SK-N-SH treated with all-trans-retinoic acid at 6 μM for 48 hours (cell line): ENCODE measurements around the gene CFAP57.

ENCODE experiments used
- ATAC-seq: fragments of 200-7000 bp; cut with Tn5 transposase; 3 replicates; pipeline ENCODE4 v1.9.1; 2020; ENCODE audit warnings: mild to moderate bottlenecking, moderate library complexity
- BACH2 ChIP-seq: fragments of 250-450 bp; sonication (Bioruptor Pico); IDR thresholded peaks from 2 replicates; pipeline ENCODE4 v1.9.0; 2021; ENCODE audit warnings: mild to moderate bottlenecking, borderline replicate concordance
- CSDC2 ChIP-seq: fragments of 250-450 bp; sonication (Bioruptor Pico); IDR thresholded peaks from 2 replicates; pipeline ENCODE4 v1.5.0; 2020; ENCODE audit warnings: mild to moderate bottlenecking, moderate library complexity
- ESRRG ChIP-seq: fragments of 250-450 bp; sonication (Bioruptor Pico); IDR thresholded peaks from 2 replicates; pipeline ENCODE4 v1.6.1; 2021; ENCODE audit warnings: mild to moderate bottlenecking
- GLIS3 ChIP-seq: fragments of 250-450 bp; sonication (Bioruptor Pico); IDR thresholded peaks from 2 replicates; pipeline ENCODE4 v1.5.0; 2020; ENCODE audit warnings: mild to moderate bottlenecking, moderate library complexity
- ISL1 ChIP-seq: fragments of 250-450 bp; sonication (Bioruptor Pico); IDR thresholded peaks from 2 replicates; pipeline ENCODE4 v2.1.2; 2022; ENCODE audit warnings: mild to moderate bottlenecking, moderate library complexity
- PPARA ChIP-seq: fragments of 250-450 bp; sonication (Bioruptor Pico); IDR thresholded peaks from 2 replicates; pipeline ENCODE4 v1.5.0; 2020; ENCODE audit warnings: mild to moderate bottlenecking, borderline replicate concordance
- RARB ChIP-seq: fragments of 250-450 bp; sonication (Bioruptor Pico); IDR thresholded peaks from 2 replicates; pipeline ENCODE4 v1.8.0; 2021; ENCODE audit warnings: mild to moderate bottlenecking, moderate library complexity
- SNAI2 ChIP-seq: fragments of 250-450 bp; sonication (Bioruptor Pico); IDR thresholded peaks from 2 replicates; pipeline ENCODE4 v1.5.0; 2020; ENCODE audit warnings: mild to moderate bottlenecking, moderate library complexity
- TCF4 ChIP-seq: fragments of 250-450 bp; sonication (Bioruptor Pico); IDR thresholded peaks from 2 replicates; pipeline ENCODE4 v1.8.0; 2021; ENCODE audit warnings: mild to moderate bottlenecking, moderate library complexity, borderline replicate concordance
- ZC3H10 ChIP-seq: fragments of 250-450 bp; sonication (Bioruptor Pico); IDR thresholded peaks from 2 replicates; pipeline ENCODE4 v1.5.1; 2021; ENCODE audit warnings: mild to moderate bottlenecking, moderate library complexity
- ZFP3 ChIP-seq: fragments of 250-450 bp; sonication (Bioruptor Pico); IDR thresholded peaks from 2 replicates; pipeline ENCODE4 v1.5.0; 2020; ENCODE audit warnings: mild to moderate bottlenecking, moderate library complexity
- ZFP30 ChIP-seq: fragments of 450-650 bp; formaldehyde crosslinking; IDR thresholded peaks from 2 replicates; pipeline ENCODE4 v1.5.0; 2022; ENCODE audit warnings: mild to moderate bottlenecking, moderate library complexity
- ZNF565 ChIP-seq: fragments of 450-650 bp; formaldehyde crosslinking; conservative IDR thresholded peaks from 2 replicates; pipeline ENCODE4 v1.5.0; 2020; ENCODE audit warnings: low read depth, mild to moderate bottlenecking, moderate library complexity
- ZNF70 ChIP-seq: fragments of 450-650 bp; formaldehyde crosslinking; IDR thresholded peaks from 2 replicates; pipeline ENCODE4 v1.5.0; 2020; ENCODE audit warnings: mild to moderate bottlenecking, moderate library complexity
- ZNF8 ChIP-seq: fragments of 450-650 bp; formaldehyde crosslinking; IDR thresholded peaks from 2 replicates; pipeline ENCODE4 v1.5.0; 2020; ENCODE audit warnings: mild to moderate bottlenecking, moderate library complexity
- TF ChIP-seq, protein P1 (sequence below): fragments of 250-450 bp; sonication (Bioruptor Pico); IDR thresholded peaks from 2 replicates; pipeline ENCODE4 v1.5.0; 2020; ENCODE audit warnings: mild to moderate bottlenecking, moderate library complexity
- TF ChIP-seq, protein P2 (sequence below): fragments of 250-450 bp; sonication (Bioruptor Pico); IDR thresholded peaks from 2 replicates; pipeline ENCODE4 v1.8.0; 2021; ENCODE audit warnings: low read depth, mild to moderate bottlenecking, moderate library complexity, borderline replicate concordance
- TF ChIP-seq, protein P3 (sequence below): fragments of 250-450 bp; sonication (Bioruptor Pico); IDR thresholded peaks from 2 replicates; pipeline ENCODE4 v1.5.1; 2020; ENCODE audit warnings: low read depth, mild to moderate bottlenecking, moderate library complexity
- TF ChIP-seq, protein P4 (sequence below): fragments of 250-450 bp; sonication (Bioruptor Pico); IDR thresholded peaks from 2 replicates; pipeline ENCODE4 v1.8.0; 2020; ENCODE audit warnings: mild to moderate bottlenecking, moderate library complexity, borderline replicate concordance
- TF ChIP-seq, protein P5 (sequence below): fragments of 250-450 bp; sonication (Bioruptor Pico); IDR thresholded peaks from 2 replicates; pipeline ENCODE4 v1.5.1; 2021; ENCODE audit warnings: mild to moderate bottlenecking, moderate library complexity

The CFAP57 gene

DNA sequence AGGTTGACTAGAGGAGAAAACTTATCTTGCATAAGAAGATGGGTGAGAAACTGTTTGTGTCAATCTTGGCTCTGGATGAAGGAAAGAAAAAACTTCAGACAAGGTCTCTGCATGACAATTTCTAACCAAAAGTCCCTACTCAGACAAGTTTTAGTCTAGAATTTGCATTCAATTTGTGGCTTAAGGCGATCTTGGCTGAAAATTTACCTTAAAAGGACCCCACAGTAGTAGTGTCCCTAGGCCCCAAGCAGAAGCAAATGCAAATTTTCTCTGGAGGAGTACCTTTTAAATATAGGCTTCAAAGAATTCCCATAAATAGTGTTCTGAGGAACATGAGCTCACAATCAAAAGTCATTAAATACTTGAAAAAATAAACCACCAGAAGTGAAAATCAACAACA, 80.1 kb downstream of the CFAP57 start (continued):
- TF ChIP-seq, protein P1, sequence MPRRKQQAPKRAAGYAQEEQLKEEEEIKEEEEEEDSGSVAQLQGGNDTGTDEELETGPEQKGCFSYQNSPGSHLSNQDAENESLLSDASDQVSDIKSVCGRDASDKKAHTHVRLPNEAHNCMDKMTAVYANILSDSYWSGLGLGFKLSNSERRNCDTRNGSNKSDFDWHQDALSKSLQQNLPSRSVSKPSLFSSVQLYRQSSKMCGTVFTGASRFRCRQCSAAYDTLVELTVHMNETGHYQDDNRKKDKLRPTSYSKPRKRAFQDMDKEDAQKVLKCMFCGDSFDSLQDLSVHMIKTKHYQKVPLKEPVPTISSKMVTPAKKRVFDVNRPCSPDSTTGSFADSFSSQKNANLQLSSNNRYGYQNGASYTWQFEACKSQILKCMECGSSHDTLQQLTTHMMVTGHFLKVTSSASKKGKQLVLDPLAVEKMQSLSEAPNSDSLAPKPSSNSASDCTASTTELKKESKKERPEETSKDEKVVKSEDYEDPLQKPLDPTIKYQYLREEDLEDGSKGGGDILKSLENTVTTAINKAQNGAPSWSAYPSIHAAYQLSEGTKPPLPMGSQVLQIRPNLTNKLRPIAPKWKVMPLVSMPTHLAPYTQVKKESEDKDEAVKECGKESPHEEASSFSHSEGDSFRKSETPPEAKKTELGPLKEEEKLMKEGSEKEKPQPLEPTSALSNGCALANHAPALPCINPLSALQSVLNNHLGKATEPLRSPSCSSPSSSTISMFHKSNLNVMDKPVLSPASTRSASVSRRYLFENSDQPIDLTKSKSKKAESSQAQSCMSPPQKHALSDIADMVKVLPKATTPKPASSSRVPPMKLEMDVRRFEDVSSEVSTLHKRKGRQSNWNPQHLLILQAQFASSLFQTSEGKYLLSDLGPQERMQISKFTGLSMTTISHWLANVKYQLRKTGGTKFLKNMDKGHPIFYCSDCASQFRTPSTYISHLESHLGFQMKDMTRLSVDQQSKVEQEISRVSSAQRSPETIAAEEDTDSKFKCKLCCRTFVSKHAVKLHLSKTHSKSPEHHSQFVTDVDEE (CRISPR knock-in tag), result no peak
- TF ChIP-seq TCF4 (CRISPR knock-in tag) (no peak), SNAI2 (no peak), ZFP3 (CRISPR knock-in tag) (no peak), GLIS3 (CRISPR knock-in tag) (no peak)

DNA sequence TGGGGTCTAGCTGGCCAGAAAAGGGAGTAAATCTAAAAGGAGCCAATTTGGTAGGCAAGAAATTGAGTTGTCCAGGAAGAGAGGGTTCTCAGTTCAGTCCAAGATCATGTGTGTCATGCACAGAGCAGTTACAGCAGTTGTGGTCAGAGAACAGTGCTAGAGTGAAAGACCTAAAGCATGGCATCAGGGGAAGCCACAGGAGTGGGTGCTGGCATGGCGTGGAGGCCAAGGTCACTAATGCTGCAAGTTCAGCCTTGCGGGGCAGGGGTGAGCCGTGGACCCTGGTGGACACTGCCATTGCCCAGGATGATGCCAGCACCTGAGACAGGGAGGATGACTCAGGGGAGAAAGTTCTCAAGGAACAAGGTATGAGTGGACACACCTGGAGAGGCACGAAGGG, 81.0 kb downstream of the CFAP57 start:
- ATAC-seq, result no peak
- no peak for TF ChIP-seq ISL1
- TF ChIP-seq BACH2 (CRISPR knock-in tag), result no peak
- no peak for TF ChIP-seq ESRRG
- TF ChIP-seq ZNF70, result no peak
- TF ChIP-seq ZNF8 (CRISPR knock-in tag), result no peak

DNA sequence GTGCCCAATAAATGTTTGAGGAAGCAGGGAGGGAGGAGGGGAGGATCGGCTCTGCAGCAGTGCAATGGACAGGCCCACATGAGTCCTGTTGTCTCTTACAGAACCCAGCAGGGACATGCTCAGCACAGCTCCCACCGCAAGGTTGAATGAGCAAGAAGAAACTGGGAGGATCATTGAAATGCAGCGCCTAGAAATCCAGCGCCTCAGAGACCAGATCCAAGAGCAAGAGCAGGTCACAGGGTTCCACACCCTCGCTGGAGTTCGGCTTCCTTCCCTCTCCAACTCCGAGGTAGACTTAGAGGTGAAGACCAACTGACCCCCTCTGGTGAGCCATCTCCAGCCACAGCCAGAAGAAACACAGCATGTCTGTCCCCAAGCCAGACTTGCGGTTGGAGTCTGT, 81.7 kb downstream of the CFAP57 start:
- no peak for ATAC-seq
- TF ChIP-seq BACH2 (CRISPR knock-in tag), result no peak
- no peak for TF ChIP-seq ZC3H10
- TF ChIP-seq ZNF70, result no peak

DNA sequence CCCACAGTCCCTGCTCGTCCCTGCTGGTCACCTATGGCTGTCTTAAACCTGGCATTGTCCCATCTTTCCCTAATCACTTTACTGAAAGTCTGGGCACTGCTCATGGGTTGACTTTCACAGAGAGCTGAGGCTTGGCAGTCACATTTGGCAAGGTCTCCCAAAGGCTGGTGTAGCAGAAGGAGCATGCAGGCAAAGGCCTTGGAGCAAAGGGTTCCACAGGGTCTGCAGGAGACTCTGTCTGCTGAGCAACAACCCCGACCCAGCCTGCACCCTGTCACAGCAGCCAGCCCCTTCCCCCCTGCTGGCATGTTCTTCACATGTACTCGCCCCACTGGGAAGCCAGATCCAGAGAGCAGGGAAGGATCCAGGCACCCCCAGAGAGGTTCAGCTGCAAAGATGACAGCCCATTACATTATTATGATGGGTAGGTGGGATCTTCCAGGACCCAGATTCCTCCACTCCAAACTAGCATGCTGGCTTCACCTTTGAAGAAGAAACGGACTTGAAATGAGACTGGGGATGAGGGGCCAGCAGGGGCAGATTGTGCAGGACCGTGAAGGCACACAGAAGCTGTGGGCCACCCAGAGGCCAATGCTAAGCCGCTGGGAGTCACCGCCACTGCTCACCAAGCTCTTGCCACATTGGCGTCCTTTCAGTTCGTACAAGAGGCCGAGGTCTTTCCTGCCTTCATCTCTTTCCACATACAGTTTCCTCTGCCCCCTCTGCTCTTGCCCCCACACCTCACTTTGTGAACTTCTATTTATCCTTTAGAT, 83.5 kb downstream of the CFAP57 start:
- no peak for ATAC-seq
- no peak for TF ChIP-seq TCF4 (CRISPR knock-in tag)
- no peak for TF ChIP-seq CSDC2 (CRISPR knock-in tag)
- TF ChIP-seq, protein P2, sequence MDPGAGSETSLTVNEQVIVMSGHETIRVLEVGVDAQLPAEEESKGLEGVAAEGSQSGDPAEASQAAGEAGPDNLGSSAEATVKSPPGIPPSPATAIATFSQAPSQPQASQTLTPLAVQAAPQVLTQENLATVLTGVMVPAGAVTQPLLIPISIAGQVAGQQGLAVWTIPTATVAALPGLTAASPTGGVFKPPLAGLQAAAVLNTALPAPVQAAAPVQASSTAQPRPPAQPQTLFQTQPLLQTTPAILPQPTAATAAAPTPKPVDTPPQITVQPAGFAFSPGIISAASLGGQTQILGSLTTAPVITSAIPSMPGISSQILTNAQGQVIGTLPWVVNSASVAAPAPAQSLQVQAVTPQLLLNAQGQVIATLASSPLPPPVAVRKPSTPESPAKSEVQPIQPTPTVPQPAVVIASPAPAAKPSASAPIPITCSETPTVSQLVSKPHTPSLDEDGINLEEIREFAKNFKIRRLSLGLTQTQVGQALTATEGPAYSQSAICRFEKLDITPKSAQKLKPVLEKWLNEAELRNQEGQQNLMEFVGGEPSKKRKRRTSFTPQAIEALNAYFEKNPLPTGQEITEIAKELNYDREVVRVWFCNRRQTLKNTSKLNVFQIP, result no peak
- TF ChIP-seq ZC3H10, result no peak
- TF ChIP-seq GLIS3 (CRISPR knock-in tag), result no peak

DNA sequence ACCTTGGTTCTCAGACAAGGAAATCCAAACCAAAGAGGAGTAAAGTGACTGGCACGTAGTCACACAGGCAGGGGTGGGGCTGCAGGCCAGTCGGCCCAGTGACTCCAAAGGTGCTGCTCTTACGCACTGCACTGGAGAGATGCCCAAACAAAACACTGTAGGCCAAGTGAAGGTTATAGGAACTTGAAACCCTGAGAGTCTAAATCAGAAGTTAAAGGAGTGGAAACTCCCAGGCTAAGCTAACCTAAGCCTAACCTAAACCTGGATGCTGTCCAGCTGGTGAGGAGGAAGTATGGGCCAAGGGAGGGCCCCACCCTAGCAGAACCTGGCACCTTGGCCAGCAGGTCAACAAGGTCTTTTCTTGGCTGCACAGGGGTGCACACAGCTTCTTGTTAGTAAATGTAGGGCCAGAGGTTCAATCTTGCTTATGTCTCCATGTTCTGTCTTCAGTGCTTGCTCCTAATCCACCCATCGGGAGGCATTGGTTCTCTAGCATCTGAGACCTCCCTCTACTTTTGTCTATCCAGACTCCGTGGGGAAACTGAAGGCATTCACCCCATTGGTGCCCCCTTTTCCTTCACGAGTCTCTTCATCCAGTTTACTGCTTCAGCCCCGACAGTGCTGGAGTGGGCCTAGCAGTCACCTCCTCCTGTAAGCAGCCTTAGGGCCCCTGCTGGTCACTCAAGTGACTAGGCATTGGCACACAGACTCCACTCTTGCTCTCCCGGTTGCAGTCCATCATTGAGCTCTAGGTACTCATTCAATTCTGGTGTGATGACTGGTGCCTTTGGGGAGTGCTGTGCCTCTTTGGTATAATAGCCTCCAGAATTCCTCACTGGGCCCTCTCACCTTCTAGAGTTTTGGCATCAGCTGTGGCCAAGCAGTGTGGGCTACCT, 84.8 kb downstream of the CFAP57 start:
- no peak for ATAC-seq
- TF ChIP-seq ZFP30 (CRISPR knock-in tag) (no peak), SNAI2 (no peak), ZNF565 (CRISPR knock-in tag) (no peak), ZFP3 (CRISPR knock-in tag) (no peak), RARB (CRISPR knock-in tag) (no peak), PPARA (CRISPR knock-in tag) (no peak), BACH2 (CRISPR knock-in tag) (no peak), GLIS3 (CRISPR knock-in tag) (no peak)
- TF ChIP-seq, protein P3, sequence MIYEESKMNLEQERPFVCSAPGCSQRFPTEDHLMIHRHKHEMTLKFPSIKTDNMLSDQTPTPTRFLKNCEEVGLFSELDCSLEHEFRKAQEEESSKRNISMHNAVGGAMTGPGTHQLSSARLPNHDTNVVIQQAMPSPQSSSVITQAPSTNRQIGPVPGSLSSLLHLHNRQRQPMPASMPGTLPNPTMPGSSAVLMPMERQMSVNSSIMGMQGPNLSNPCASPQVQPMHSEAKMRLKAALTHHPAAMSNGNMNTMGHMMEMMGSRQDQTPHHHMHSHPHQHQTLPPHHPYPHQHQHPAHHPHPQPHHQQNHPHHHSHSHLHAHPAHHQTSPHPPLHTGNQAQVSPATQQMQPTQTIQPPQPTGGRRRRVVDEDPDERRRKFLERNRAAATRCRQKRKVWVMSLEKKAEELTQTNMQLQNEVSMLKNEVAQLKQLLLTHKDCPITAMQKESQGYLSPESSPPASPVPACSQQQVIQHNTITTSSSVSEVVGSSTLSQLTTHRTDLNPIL (CRISPR knock-in tag), result no peak
- TF ChIP-seq, protein P2, result no peak
- TF ChIP-seq, protein P4, sequence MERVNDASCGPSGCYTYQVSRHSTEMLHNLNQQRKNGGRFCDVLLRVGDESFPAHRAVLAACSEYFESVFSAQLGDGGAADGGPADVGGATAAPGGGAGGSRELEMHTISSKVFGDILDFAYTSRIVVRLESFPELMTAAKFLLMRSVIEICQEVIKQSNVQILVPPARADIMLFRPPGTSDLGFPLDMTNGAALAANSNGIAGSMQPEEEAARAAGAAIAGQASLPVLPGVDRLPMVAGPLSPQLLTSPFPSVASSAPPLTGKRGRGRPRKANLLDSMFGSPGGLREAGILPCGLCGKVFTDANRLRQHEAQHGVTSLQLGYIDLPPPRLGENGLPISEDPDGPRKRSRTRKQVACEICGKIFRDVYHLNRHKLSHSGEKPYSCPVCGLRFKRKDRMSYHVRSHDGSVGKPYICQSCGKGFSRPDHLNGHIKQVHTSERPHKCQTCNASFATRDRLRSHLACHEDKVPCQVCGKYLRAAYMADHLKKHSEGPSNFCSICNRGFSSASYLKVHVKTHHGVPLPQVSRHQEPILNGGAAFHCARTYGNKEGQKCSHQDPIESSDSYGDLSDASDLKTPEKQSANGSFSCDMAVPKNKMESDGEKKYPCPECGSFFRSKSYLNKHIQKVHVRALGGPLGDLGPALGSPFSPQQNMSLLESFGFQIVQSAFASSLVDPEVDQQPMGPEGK, result no peak
- TF ChIP-seq, protein P5, sequence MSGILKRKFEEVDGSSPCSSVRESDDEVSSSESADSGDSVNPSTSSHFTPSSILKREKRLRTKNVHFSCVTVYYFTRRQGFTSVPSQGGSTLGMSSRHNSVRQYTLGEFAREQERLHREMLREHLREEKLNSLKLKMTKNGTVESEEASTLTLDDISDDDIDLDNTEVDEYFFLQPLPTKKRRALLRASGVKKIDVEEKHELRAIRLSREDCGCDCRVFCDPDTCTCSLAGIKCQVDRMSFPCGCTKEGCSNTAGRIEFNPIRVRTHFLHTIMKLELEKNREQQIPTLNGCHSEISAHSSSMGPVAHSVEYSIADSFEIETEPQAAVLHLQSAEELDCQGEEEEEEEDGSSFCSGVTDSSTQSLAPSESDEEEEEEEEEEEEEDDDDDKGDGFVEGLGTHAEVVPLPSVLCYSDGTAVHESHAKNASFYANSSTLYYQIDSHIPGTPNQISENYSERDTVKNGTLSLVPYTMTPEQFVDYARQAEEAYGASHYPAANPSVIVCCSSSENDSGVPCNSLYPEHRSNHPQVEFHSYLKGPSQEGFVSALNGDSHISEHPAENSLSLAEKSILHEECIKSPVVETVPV (CRISPR knock-in tag), result no peak
